Right renal cortex interstitium (tissue), 3 donors: ENCODE results near the gene HYKK. TPM values are rescaled to one million over a fixed set of nuclear protein-coding genes. Genes with fewer than 3 reads are reported as not detected.

Source experiments
- DNase-seq, 3 donors: peaks; one replicate each; pipeline ENCODE4 v3.0.0-alpha.2; 2013; ENCODE audit warnings: low read depth in 3 of 3, low spot score in 2 of 3
- polyA plus RNA-seq, 3 donors: library from polyadenylated mRNA; unstranded; fragments of 120-200 nt; gene quantifications; one replicate each; pipeline ENCODE4 v1.2.1, GENCODE V29; 2013; ENCODE audit not compliant: insufficient read length in 3 of 3

Gene HYKK
- polyA plus RNA-seq, 3 donors, result 7.3 to 10.8 (median 8.7) TPM

DNA sequence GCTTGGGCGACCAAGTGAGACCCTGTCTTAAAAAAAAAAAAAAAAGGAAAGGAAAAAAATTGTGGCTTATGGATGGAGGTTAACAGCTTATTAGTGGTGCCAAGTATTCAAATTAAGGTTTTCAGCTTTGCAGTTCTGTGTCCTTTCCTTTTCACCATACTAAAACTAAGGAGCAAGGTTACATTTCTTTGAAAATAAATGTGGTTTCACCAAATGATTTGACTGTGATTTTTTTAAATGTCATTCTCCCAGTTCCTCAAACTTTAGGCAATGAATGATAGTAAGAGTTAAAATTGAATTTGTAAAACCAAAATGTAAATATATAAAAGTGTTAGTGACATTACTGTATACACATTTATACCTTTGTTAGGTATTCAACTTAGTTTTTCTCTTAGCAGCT lies 67.6 kb downstream of the HYKK start:
- DNase-seq, result no peak

Other genes with a start within 250 kb of the HYKK start
- gene DNAJA4, start 243.0 kb upstream of the HYKK start, polyA plus RNA-seq, result 10 to 100 TPM; 20.2 to 23.3 (median 21.9) TPM
- gene SKIC8, start 208.0 kb upstream of the HYKK start, polyA plus RNA-seq, result 100 to 1,000 TPM; 109 to 121 (median 118) TPM
- gene CRABP1, start 167.2 kb upstream of the HYKK start, polyA plus RNA-seq, result 10 to 100 TPM; 52.7 to 55.2 (median 53.8) TPM
- gene IREB2, start 69.4 kb upstream of the HYKK start, polyA plus RNA-seq, result 10 to 100 TPM; 59.7 to 68.9 (median 64.6) TPM
- gene PSMA4, start 32.9 kb downstream of the HYKK start, polyA plus RNA-seq, result 100 to 1,000 TPM; 291 to 313 (median 308) TPM
- gene CHRNA5, start 57.9 kb downstream of the HYKK start, polyA plus RNA-seq, result 10 to 100 TPM in 2 of 3 donors, 1 to 10 TPM in 1; 6.3 to 10.2 (median 10.0) TPM
- 1 to 10 TPM in 2 of 3 donors, under 1 TPM in 1; 0.76 to 1.3 (median 1.1) TPM for gene CHRNA3, start 113.4 kb downstream of the HYKK start, polyA plus RNA-seq
- 1 to 10 TPM; 2.9 to 3.6 (median 3.1) TPM for gene CHRNB4, start 133.6 kb downstream of the HYKK start, polyA plus RNA-seq